Adrenal gland (tissue), 12 donors: Measurements from ENCODE around the gene HOXA10. TPM values are rescaled to one million over a fixed set of nuclear protein-coding genes. Genes with fewer than 3 reads are reported as not detected.

Experiments used
- DNase-seq, 7 donors: peaks; one replicate each; pipeline ENCODE4 v3.0.0-alpha.2; 2019 to 2020
- H3K27ac ChIP-seq, 5 donors: fragments of 200-600 bp; sonication (generic) in 4 of 5; 1 replicate in 3 of 5; 2 replicates in 2 of 5; pipeline versions ENCODE4 v1.5.1 to v1.8.0; 2016 to 2020; ENCODE audit warnings: mild to moderate bottlenecking in 1 of 5
- H3K27me3 ChIP-seq: fragments of 200-600 bp; 2 replicates; pipeline ENCODE4 v1.8.0; 2021
- H3K36me3 ChIP-seq, 2 donors: fragments of 200-600 bp; replicated peaks in 1 of 2; 1 replicate in 1 of 2; 2 replicates in 1 of 2; pipeline versions ENCODE4 v1.5.1 to v1.8.0; 2018 to 2022
- H3K4me1 ChIP-seq, 2 donors: fragments of 200-600 bp; replicated peaks in 1 of 2; 1 replicate in 1 of 2; 2 replicates in 1 of 2; pipeline versions ENCODE4 v1.5.1 to v1.8.0; 2018 to 2021
- H3K4me3 ChIP-seq, 4 donors: fragments of 200-600 bp; sonication (generic) in 3 of 4; one replicate each; pipeline ENCODE4 v1.5.1; 2016 to 2018
- H3K9me3 ChIP-seq, 3 donors: fragments of 200-600 bp; sonication (generic) in 1 of 3; replicated peaks in 1 of 3; 1 replicate in 2 of 3; 2 replicates in 1 of 3; pipeline versions ENCODE4 v1.5.1 to v1.8.0; 2016 to 2021
- CTCF ChIP-seq, 6 experiments: fragments of 450-650 bp in 4 of 6; fragments of 200-600 bp in 2 of 6; sonication (generic) in 1 of 6; IDR thresholded peaks; 1 replicate in 5 of 6; 2 replicates in 1 of 6; pipeline versions ENCODE4 v1.5.1 to v1.8.0; 2016 to 2021; ENCODE audit warnings: antibody characterized with exemption in 6 of 6, mild to moderate bottlenecking in 2 of 6, moderate library complexity in 1 of 6
- POLR2A ChIP-seq, 2 donors: fragments of 450-650 bp; IDR thresholded peaks; one replicate each; pipeline ENCODE4 v1.6.1; 2017; ENCODE audit warnings: antibody characterized with exemption in 2 of 2, mild to moderate bottlenecking in 2 of 2, moderate library complexity in 1 of 2
- WGBS, 4 donors: extraction: QIAGEN DNeasy Blood & Tissue Kit in 2 of 4; methylation state at CpG; one replicate each; pipeline versions ENCODE4 v1.1.5 to v1.1.7; 2013 to 2017; 5-methylcytosine and 5-hydroxymethylcytosine counted together
- intact Hi-C, 2 donors: fragments of 100-400 bp; cut with DNase I; formaldehyde crosslinking; loops; one replicate each; pipeline versions ENCODE4 v1.14.1 to v1.15.0; 2022 to 2023
- polyA plus RNA-seq, 3 donors: library from polyadenylated mRNA; stranded (reverse); fragments of 200-250 nt in 2 of 3; fragments of 350-450 nt in 1 of 3; fragmentation: Illumina TruSeq in 1 of 3; extraction: RNeasy Lipid Tissue Mini Kit (QIAGEN cat#74804) in 1 of 3; gene quantifications; one replicate each; pipeline ENCODE4 v1.2.3, GENCODE V29; 2013 to 2014
- total RNA-seq, 9 donors: library from RNA; depleted of rRNA in 4 of 9; stranded (reverse); fragments of >200 nt in 4 of 9; fragments of 120-200 nt in 1 of 9; fragmentation: NEBNext Ultra II Directional in 1 of 9; extraction: Animal tissue kit (Norgen Biotek cat#: 25700) in 1 of 9; gene quantifications; one replicate each; pipeline versions ENCODE4 v1.1.0 to v1.2.4, GENCODE V29; 2013 to 2023
- donor health status: healthy with polysubstance abuse.
- donor health status: Bipolar disorder and iron deficiency.
- donor health status: DM: yes; HTN: yes; CAD: no.
- donor health status: DM: no; HTN: no; CAD: no.
- donor health status: DM: no; HTN: no; CAD: no.
- donor health status: DM: yes; HTN: yes; CAD: no.

HOXA10 gene
- total and polyA plus RNA-seq, 12 donors: 0.11 to 14.7 (median 11.3) TPM

- intact Hi-C loops: no loop called here
- no peaks in the 10 kb centered on the region for H3K27me3 ChIP-seq
Observed at GRCh38 chr7:27128034-27128433, 46.1 kb downstream of the HOXA10 start.

GRCh38 chr7:27126596-27127327 is 47.4 kb downstream of the HOXA10 start:
- 62 to 71% (median 67%) methylated on average over 3 of the region's 3 CpGs for WGBS, 4 donors
- intact Hi-C loops: no loop called here
- TF ChIP-seq CTCF (IDR thresholded peaks at IDR 0.05): no peak
- TF ChIP-seq POLR2A (IDR thresholded peaks at IDR 0.05): no peak
- H3K27ac ChIP-seq: peak overlapping the region in 1 of 5 donors; percentile 98
- H3K4me1 ChIP-seq: peaks cover 8 to 45% of the 10 kb centered on the region in 2 donors
- H3K4me3 ChIP-seq: no peak overlapping the region
- H3K36me3 ChIP-seq: no peaks in the 10 kb centered on the region
- H3K27me3 ChIP-seq: no peaks in the 10 kb centered on the region
- no peaks in the 10 kb centered on the region for H3K9me3 ChIP-seq
- DNase-seq: no peak

More at GRCh38 chr7:27128034-27128433, 46.1 kb downstream of the HOXA10 start:
- Histone ChIP-seq H3K36me3 (no peaks in the 10 kb centered on the region), H3K9me3 (no peaks in the 10 kb centered on the region), H3K27ac (peak overlapping the region in 2 of 5 donors; percentile 93 to 98), H3K4me3 (no peak overlapping the region), H3K4me1 (peaks cover 8 to 49% of the 10 kb centered on the region in 2 donors)
- no peak for TF ChIP-seq POLR2A (IDR thresholded peaks at IDR 0.05)
- TF ChIP-seq CTCF (IDR thresholded peaks at IDR 0.05): no peak
- 44 to 61% (median 55%) methylated on average over 2 of the region's 2 CpGs for WGBS, 4 donors
- DNase-seq: peak in 2 of 7 donors; percentile 10 to 47

GRCh38 chr7:27125986-27126394 is 48.1 kb downstream of the HOXA10 start:
- TF ChIP-seq POLR2A (IDR thresholded peaks at IDR 0.05) (no peak), CTCF (IDR thresholded peaks at IDR 0.05) (no peak)
- no peaks in the 10 kb centered on the region for H3K27me3 ChIP-seq
- H3K4me1 ChIP-seq: peaks cover 8 to 38% of the 10 kb centered on the region in 2 donors
- H3K4me3 ChIP-seq: no peak overlapping the region
- WGBS, 4 donors: 50 to 60% (median 52%) methylated on average over 5 of the region's 5 CpGs
- H3K36me3 ChIP-seq: no peaks in the 10 kb centered on the region
- H3K27ac ChIP-seq: peak overlapping the region in 1 of 5 donors; percentile 38
- intact Hi-C loops: no loop called here
- no peak for DNase-seq
- H3K9me3 ChIP-seq: no peaks in the 10 kb centered on the region

GRCh38 chr7:27124902-27125689 is 49.0 kb downstream of the HOXA10 start:
- intact Hi-C loops: no loop called here

More at GRCh38 chr7:27124902-27125689, 49.0 kb downstream of the HOXA10 start:
- Histone ChIP-seq H3K4me1 (peaks cover 8 to 38% of the 10 kb centered on the region in 2 donors), H3K27me3 (no peaks in the 10 kb centered on the region), H3K36me3 (no peaks in the 10 kb centered on the region), H3K27ac (peak overlapping the region in 2 of 5 donors; percentile 69 to 90), H3K4me3 (no peak overlapping the region), H3K9me3 (no peaks in the 10 kb centered on the region)
- 85 to 88% (median 88%) methylated on average over 7 to 8 of the region's 8 CpGs for WGBS, 4 donors
- peak in 1 of 7 donors; percentile 4 for DNase-seq
- TF ChIP-seq CTCF (IDR thresholded peaks at IDR 0.05) (no peak), POLR2A (IDR thresholded peaks at IDR 0.05) (no peak)
